ENCODE data around the gene GGCX.
"Not testable (repeated sequence)": the region's sequence is repeated elsewhere in the genome, so short reads cannot be mapped to it uniquely, and the experiment has no call there.

The GGCX gene

DNA sequence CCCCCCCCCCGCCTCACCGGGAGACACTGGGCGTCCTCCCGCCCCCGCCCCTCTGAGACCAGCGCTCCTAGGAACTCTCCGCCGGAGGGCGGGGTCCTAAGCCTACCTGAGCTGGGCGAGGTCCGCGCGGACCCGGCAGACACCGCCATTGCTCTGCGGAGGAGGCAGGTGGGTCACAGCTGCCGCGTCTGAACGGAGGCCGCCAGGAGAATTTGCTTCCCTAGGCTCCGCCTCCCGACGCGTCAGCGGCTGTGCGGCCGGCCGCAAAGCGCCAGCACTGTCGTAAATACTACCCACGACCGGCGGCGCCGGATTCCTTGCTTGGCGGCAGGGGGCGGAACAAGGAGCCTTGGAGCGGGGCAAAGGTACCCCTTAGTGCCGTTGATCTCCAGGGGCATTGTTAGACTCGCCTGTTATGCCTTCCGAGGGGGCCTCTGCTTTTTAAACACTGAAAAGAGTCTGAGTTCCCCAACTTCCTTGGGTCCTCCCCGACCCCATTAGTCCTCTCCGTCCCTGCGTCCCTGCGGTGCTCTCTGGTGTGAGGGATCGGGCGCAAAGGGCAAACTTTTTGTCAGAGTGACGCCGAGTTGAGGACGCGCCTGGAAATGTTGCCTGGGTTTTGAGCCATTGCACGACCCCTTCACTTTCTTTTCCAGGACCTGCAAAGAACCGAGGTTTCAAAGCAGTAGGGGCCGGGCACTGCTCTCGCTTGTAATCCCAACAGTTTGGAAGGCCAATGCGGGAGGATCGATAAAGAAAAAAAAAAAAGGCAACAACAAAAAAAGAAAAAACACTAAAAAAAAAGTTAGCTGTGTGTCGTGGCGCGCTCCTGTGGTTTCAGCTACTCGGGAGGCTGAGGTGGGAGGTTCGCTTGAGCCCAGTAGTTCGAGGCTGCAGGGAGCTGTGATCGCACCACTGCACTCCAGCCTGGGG lies at the start of gene GGCX:
GGCX (minus strand) TSS at position 214 of the 933 bp plus-strand sequence; CDS start at position 149, 65 bp downstream.
- no peak for FAIRE-seq

DNA sequence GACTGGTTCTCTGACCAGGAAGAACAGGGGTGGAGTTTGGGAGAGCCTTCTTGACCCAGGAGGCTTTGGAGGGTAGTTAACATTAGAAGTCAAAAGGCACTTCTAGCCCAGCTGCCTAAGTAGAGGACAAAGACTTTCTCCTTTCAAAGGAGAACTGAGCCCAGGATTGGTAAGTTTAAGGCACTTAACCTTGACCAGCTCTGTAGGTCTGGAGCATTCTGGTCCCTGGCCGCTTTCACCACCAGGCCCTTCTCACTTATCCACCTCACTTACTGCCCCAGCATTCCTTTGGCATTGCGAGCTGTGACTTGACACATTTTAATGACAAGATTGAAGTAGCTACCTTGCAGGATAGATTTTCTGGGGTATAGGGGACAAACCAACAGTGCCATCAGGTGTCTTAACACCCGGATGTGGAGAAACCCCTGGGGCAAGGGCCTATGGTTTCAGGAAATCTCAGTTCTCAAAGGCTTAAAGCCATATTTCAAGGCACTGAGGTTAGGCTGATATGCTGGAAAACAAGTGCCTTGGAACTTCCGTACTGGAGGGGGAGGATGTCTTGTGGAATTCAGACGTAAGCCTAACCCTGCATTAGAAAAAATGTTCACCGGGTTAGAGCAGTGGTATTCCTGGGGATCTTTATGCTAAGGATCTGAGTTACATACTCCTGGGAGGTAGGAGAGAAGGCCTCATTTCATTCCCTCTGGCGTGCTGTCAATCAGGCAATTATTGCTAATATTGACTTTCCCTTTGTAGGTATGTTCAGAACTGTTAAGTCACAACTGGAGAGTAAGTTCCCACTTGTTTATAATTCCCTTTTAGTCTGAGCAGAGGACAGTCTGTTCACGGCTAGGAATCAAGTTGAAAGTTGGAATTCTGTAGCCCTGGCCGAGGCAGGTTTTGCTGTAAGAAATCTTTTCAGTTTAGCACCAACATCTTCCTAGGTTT lies 46.2 kb upstream of the GGCX start:
- FAIRE-seq, result no peak

DNA sequence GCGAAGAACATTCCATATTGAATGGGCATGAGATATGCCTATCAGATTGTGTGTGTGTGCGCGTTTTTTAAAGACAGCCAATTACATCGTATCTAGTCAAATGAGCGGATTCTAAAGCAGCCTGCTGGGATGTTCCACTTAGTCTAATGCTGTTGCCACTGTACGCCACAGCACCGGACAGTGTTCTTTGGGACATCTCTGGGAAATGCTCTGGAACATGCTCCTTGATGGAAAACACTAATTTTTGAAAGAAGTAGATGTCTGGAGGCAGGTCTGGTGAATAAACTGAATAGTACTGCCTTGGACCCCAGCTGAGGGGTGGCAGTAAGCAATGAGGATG lies 44.8 kb upstream of the GGCX start:
- no peak for FAIRE-seq

DNA sequence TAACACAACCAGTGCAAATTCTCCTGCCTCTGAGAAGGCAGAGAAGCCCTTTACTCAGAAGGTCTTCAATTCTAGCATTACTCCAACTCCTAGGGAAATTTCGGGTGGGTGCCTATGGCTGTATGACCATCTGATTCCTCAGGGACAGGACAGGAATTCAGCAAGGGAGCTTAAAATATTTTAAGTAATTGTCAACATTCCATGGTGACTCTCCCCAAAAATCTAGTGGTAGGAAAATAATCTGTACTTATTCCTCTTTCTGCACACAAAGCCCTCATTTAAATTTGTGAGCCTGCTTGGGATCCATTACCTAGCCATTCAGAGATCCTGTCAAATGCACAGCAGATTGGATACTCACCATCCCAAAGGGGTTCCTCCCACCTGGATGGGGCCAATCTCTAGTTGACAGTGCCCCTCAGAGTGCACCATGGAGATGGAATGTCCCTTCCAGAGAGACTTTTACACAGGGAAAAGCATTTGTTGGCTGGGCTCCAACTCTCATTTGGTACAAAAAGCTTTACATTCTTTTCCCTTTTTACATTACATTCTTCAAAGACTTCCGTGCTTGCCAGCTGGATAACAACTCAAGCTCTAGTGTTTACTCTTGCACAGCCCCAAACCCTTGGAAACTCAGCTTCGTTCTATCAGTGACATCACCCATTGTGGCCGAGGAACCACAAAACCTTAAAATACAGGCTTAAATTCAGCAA lies 44.3 kb upstream of the GGCX start:
- FAIRE-seq, result no peak

DNA sequence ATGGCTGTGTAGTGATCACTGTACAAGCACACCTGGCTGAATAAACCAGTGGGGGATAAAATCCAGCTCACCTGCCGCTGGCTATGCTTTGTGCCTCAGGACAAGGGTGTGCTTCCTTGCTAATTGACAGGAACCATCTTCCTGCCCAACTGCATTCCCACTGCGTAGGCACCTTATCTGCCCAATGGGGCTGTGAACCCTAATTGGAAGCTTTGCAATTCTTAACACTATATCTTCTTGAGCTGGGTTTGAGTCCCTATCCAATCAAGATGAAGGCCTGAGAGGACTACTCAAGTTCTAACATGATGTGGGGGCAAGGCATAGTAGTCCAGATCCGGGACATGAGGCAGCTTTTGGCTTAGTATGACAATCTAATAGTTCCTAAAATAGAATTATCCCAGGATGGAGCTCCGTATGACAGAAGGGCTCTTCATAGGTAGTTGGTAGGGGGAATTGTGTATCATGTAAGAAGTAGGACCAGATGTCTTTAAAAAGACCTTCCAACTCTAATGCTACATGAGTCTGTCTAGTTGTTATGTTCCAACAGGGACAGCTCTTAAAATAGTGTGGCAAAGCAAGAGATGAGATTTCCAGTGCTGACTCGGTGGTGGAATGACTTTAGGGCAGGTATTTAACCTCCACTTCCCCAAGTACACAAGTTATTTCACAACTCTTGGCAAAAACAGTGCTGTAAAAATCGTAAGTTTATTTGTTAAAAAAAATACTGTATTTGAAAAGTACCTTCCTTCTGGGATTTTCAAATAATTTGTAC lies 43.5 kb upstream of the GGCX start:
- FAIRE-seq, result no peak

DNA sequence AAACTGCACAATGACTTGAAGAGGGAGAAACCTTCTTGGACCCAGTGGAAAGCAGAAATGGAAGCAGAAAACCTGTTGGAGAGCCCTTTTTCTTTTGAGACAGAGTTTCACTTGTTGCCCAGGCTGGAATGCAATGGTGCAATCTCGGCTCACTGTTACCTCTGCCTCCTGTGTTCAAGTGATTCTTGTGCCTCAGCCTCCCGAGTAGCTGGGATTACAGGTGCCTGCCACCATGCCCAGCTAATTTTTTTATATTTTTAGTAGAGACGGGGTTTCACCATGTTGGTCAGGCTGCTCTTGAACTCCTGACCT lies 42.8 kb upstream of the GGCX start:
- FAIRE-seq, result not testable (repeated sequence)

DNA sequence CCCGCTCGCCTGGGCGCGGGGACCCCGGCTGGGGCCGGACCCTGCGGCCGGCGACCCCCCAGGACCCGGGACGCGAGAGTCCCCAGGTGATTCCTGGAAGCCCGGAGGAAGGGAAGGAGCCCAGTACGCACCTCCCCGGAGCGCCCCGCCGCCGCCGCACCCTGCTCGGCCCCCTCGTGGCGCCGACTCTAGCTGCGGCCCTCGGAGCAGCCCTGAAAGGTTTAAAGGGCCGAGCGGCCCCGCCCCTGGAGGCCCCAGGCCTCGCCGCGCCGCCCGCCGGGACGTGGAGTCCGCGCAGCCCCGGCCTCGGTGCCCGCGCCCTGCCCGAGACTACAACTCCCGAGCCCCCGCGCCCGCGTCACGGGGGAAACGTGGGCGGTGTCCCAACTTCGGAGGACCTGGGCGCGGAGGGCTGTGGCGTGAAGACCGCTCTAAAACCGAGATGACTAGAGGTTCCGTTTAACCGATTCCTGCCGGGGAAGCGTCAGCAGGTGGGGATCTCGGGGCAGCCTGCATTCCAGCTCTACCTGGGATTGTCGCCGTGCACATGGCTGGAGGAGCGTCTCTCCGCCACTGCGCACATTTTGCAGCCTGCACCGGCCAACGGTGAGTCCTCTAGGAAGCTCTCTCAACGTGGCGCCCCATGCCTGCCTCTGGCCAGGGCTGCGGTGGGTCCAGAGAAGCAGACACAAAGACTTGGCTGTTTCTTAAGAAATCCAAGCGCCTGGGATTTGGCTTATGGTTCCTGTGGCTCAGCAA lies 41.4 kb upstream of the GGCX start, which contains the start of gene TMEM150A:
TMEM150A (minus strand) TSS at position 223 of the 759 bp plus-strand sequence. CDS start 750 bp downstream, outside the sequence.
- no peak for FAIRE-seq

DNA sequence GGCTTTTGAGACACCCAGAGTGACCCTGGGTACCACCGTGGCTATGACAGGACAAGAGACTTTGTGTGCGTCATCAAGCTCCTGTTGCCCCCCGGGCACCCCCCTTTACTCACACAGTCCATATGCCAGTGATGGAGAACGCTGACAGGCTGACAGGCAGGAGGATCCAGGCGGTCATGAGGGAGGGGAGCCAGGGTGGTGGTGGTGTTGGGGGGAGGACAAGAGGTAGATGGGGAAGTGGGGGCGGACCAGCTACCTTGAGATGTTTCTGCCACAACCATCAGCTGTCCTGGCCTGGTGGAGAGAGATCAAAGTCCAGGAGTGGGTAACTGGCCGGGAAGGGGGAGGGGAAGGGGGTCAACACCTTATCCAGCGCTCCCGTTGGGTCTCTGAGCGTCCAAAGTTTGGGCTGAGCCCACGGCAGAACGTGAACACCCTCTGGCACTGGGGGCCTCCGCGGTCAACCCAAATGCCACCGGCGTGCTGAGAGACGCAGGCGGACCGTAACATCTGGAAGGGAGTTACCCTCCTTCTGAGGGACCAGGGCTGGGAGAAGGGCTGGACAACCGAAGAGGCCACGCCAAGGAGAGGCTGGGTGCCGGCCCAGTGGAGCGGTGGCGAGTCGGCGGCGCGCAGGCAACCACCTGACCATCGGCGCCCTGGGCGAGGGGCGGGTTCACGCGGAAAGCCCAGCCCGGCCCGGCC lies 40.6 kb upstream of the GGCX start:
- no peak for FAIRE-seq

DNA sequence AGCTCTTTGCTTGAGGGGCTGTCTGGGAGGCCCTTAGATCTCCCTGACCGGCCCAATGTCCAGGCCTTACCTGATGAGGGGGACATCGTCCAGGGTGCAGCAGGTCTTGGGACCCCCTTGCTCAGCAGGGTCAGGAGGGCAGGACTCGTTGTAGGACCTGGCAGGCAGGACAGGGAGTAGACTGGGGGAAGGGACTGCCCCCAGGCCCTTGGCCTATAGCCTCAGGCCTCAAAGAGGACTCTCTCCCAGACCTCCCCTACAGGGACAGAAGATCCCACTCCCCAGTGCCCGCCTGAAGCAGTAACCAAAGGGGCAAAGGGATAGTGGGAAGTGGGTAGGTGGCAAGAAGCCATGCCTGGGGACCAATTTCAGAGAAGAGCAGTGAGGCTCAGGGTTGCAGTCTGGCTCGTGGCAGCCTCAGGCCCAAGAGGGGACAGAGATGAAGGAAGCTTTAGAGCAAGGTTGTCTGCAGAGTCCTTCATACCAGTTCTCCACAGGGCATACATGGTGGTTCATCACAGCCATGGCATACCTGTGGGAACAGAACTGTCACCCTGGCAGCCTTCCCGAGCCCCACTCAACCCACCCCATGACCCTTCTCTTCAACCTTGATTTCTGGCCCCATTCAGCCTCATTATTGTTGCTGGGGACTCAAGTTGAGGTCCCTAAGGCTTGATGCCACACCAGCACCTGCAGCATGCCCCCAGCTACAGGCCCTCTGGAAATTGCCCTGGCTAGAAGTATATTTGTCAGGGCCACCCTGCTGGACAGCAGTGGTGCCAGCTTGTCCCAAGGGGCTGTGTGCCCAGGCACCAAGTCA lies 39.9 kb upstream of the GGCX start:
- FAIRE-seq, result no peak

DNA sequence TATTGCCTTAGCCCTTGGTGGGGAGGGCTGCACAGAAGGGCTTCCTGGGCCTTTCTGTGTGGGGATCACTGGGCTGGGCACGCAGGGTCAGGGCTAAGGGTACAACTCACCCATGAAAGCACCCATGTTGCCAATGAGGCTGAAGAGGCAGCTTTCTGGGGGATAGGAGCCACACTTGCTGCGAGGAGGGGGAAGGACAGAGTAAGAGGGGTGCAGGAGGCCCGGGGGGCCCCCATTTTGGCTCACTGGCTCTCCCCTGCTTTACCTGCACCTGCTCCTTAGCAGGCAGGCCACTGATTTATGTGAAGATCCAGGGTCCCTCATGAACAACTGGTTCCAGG lies 38.9 kb upstream of the GGCX start:
- no peak for FAIRE-seq

DNA sequence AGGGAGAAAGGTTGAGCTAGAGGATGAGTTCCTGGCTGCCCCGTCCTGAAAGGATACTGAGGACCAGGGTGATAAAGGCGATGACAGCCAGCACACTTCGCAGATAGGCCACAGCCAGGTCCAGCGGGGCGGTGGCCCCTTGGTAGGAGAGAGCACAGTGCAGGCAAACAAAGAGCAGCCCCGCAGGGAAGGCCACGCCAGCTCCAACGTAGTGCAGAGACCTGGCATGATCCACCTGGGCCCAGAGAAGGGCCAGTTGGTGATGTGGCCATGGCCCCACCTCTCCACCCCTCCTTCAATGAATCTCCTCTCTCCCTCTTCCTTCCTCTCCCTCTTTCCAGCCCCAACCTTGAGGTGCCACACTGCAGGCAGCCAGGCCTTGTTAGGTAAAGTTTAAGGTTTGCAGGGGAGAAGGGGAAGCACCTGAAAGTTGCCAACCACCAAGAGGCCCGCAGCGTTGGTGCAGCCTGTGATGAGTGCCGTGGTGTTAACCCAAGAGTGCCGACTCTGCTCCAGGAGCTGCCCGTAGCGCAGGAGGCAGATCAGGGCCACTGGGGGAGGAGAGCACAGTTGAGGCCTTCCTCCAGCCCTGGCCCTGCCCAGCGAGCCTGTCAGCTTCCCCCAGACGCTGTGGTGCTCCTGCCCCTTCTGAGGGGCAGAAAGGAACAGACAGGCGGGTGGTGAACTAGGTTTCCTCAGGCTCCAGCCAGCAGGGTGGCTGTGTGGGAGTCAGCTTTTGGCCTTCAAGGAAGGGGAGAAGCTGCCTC lies 38.4 kb upstream of the GGCX start:
- no peak for FAIRE-seq

DNA sequence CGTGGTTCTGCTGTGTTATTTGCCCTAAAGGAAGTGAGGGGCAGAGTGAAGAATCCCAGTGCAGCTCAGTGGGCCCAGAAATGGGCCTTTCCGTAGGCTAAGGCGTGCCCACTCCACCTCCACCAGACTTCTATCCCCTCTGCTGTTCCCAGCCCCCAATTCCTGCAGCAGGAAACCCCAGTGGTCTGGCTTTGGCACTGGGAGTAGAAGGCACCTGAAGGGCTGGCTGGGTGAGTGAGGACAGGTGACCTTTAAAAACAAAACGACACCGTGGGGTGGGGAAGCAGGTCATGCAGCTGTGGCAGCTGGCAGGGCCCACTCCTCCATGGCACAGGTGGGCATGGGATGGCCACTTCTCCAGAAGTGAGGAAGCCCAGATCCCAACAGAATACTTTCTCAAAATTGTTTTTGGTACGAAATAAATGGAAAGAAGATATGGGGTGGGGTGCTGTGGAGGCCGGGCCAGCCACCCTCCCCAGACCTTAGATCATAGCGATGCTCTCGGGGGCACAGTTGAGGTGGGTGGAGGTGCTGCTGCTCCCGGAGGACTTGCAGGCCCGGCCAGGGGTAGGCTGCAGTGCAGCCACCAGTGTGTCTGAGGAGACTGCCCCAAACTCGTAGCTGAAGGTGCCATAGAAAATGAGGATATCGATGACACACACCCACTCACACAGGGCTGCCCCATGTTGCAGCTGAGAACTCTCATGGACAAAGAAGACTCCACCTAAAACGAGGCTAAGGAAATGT lies 37.5 kb upstream of the GGCX start:
- FAIRE-seq, result no peak

DNA sequence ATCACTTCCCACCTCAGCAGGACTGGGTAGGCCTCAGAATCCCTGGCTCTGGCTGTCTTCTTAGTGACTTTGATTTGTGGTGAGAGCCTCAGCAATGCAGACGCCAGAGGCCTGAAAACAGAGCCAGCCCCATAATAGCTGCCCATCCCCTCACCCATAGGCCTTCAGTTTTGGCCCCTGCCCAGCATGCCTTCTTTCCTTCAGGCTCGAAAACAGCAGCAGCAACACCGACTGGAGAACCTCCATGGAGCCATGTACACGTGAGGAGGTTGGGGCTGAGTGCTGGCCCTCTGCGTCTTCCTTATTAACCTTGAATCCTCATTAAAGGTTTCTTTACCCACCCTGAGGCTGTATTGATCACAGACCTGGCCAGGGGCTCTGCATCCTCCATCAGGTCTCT lies 35.9 kb upstream of the GGCX start:
- FAIRE-seq, result no peak

DNA sequence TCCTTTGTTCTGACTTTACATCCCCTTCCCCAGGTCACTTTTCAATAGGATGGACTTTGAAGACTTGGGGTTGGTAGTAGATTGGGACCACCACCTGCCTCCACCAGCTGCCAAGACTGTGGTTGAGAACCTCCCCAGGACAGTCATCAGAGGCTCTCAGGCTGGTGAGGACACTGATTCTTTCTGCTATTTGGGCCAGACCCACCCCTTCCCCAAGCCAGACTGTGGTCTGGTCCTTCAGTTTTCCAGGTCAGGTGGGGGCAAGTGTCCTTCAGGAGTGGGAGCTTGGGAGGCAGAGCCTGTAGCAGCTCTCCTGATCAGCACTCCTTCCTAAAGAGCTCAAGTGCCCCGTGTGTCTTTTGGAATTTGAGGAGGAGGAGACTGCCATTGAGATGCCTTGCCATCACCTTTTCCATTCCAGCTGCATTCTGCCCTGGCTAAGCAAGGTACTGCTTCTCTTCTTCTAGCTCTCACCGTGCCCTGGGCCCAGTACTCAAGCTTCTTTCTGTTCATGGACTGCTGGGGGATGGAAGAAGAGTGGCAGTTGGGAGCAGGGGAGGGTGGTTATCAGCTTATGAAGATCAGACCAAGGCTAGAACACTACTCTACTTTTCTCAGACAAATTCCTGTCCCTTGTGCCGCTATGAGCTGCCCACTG lies 35.3 kb upstream of the GGCX start:
- FAIRE-seq, result no peak

DNA sequence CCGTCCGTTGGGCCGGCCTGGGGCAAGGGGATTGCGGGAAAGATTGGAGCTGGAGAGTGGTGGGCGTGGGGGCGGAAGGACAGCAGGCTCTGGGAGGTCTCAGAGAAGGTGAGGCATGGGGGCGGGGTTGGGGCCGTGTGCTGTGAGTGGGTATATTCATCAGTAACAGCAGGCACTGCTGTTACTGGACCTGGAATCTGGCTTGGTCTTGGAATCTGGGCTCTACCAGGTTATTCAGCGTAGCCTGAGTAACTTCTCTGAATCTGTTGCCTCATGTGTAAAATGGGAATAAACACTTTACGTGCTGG lies 34.7 kb upstream of the GGCX start:
- no peak for FAIRE-seq

DNA sequence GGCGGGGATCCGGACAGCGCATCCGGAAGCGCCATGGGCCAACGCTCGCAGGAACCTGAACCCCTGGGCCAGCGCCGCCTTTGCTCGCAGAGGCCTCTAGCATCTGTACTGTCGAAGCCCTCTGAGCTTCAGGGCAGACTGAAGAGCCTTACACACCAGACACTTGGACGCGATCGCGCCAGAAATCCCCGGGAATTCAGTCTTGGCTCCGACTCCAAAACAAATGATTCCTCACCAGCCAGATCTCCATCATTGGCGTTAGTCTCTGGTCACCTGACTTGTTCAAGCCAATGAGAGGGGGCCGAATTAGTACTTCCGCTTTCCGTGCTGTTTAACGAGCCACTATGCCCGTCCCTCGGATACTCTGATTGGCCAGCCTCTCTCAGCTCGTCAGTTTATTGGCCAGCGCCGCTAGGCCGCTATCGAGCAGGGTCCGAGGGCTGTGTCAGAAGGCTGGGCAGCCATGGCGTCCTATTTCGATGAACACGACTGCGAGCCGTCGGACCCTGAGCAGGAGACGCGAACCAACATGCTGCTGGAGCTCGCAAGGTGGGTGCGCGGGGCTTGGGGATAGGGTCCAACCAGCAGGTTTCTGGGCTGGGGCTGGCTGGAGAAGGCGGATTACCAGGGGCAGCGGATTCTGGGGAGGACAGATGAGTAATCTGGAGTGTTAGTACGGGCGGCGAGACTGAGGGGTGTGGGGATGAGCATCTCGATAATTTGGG lies 34.2 kb upstream of the GGCX start, which contains the start of gene RNF181:
RNF181 (plus strand) TSS at position 445 of the 725 bp plus-strand sequence; CDS start at position 464, 19 bp downstream.
- FAIRE-seq, result peak; percentile 99

DNA sequence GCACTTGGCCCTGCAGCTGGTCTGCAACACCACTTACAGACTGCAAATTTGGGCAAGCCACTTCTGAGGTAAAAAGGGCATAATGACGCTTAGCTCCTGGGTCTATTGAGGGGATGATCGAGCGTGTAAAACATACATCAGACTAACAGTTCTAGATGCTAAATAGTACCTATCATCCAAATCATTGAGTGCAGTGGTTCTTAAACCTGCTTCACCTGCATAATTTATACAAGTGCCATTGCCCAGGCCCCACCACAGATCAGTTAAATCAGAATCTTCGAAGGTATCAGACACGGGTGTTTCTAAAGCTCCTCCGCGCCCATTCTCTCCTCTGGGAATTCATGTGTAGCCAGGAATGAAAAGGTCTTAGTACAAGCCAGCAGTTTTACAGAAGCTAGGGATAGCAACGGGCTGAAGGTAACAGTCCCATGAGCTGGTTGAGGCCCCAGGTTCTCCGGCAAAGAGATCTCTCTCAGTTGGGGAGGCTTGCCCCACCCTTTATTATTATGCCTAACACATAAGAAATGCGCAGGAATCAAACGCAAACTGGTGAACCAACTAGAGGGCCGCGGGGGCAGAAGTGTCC lies 33.5 kb upstream of the GGCX start:
- no peak for FAIRE-seq
